Keratinocyte (primary cell): ENCODE results near the gene SSH3. TPM values are rescaled to one million over a fixed set of nuclear protein-coding genes. Genes with fewer than 3 reads are reported as not detected.
A peak's percentile ranks its signal among the peaks of the same experiment; 100 is the strongest.

Experiments
- DNase-seq: peaks from one replicate; pipeline ENCODE4 v3.0.0-alpha.2; 2011; ENCODE audit warnings: low read depth, missing footprints, low spot score
- FAIRE-seq: peaks from 2 replicates; lab custom pipeline; 2011; peaks lifted over from hg19 to GRCh38; lab: Jason Lieb, UNC
- H2AFZ ChIP-seq: 2 replicates; pipeline ENCODE4 v1.6.0; 2012; ENCODE audit warnings: low read length, control low read depth, inconsistent platforms; ENCODE audit not compliant: control insufficient read depth
- H3K27ac ChIP-seq: 2 replicates; pipeline ENCODE4 v1.5.1; 2011; ENCODE audit warnings: low read length; ENCODE audit not compliant: control insufficient read depth, insufficient read depth
- H3K27me3 ChIP-seq: 3 replicates; pipeline ENCODE4 v1.6.0; 2011; ENCODE audit warnings: low read length; ENCODE audit not compliant: control insufficient read depth, insufficient read depth; ENCODE audit errors: extremely low read depth
- H3K36me3 ChIP-seq, 2 experiments: 2 replicates in 1 of 2; 3 replicates in 1 of 2; pipeline ENCODE4 v1.5.1; 2011; ENCODE audit warnings: low read length in 2 of 2, mild to moderate bottlenecking in 1 of 2; ENCODE audit not compliant: control insufficient read depth in 2 of 2, insufficient read depth in 2 of 2; ENCODE audit errors: extremely low read depth in 1 of 2
- H3K4me1 ChIP-seq: 3 replicates; pipeline ENCODE4 v1.5.1; 2011; ENCODE audit warnings: low read length; ENCODE audit not compliant: control insufficient read depth, insufficient read depth; ENCODE audit errors: extremely low read depth
- H3K4me2 ChIP-seq: 3 replicates; pipeline ENCODE4 v1.6.0; 2011; ENCODE audit warnings: low read depth, low read length; ENCODE audit not compliant: control insufficient read depth, insufficient read depth; ENCODE audit errors: extremely low read depth
- H3K4me3 ChIP-seq, 3 experiments: fragments of 200-600 bp in 1 of 3; sonication (generic) in 1 of 3; 2 replicates in 2 of 3; 3 replicates in 1 of 3; pipeline ENCODE4 v1.5.1; 2011 to 2016; ENCODE audit warnings: low read length in 3 of 3, mild to moderate bottlenecking in 3 of 3, control low read depth in 2 of 3, inconsistent platforms in 1 of 3, low read depth in 1 of 3, mixed read lengths in 1 of 3, mixed run types in 1 of 3, moderate library complexity in 1 of 3; ENCODE audit not compliant: control insufficient read depth in 2 of 3, insufficient read depth in 2 of 3; ENCODE audit errors: extremely low read depth in 1 of 3
- H3K79me2 ChIP-seq: 2 replicates; pipeline ENCODE4 v1.6.0; 2012; ENCODE audit warnings: low read length; ENCODE audit not compliant: control insufficient read depth, insufficient read depth
- H3K9ac ChIP-seq: 3 replicates; pipeline ENCODE4 v1.6.0; 2011; ENCODE audit warnings: low read length; ENCODE audit not compliant: control insufficient read depth, insufficient read depth; ENCODE audit errors: extremely low read depth
- H3K9me1 ChIP-seq: 3 replicates; pipeline ENCODE4 v1.6.0; 2011; ENCODE audit warnings: low read length; ENCODE audit not compliant: control insufficient read depth, insufficient read depth; ENCODE audit errors: extremely low read depth
- H3K9me3 ChIP-seq: 2 replicates; pipeline ENCODE4 v1.5.1; 2012; ENCODE audit warnings: low read depth, low read length; ENCODE audit not compliant: control insufficient read depth
- H4K20me1 ChIP-seq: 3 replicates; pipeline ENCODE4 v1.6.0; 2011; ENCODE audit warnings: low read length; ENCODE audit not compliant: control insufficient read depth, insufficient read depth; ENCODE audit errors: extremely low read depth
- EZH2 ChIP-seq: IDR thresholded peaks from one replicate; pipeline ENCODE4 v1.6.1; 2012; ENCODE audit warnings: inconsistent platforms, mild to moderate bottlenecking, low read length, moderate library complexity
- dilution Hi-C: fragments of 300-500 bp; cut with MboI; formaldehyde crosslinking; loops from one replicate; pipeline ENCODE4 v1.7.0; 2020; ENCODE audit warnings: low sequenced_read_pairs; ENCODE audit not compliant: extremely low pct_ligation_motif_present
- polyA plus RNA-seq, 5 experiments: library from polyadenylated mRNA; depleted of rRNA in 3 of 5; stranded (reverse) in 3 of 5; stranded (forward) in 1 of 5; unstranded in 1 of 5; fragments of >200 nt; gene quantifications; 1 replicate in 1 of 5; 2 replicates in 3 of 5; 3 replicates in 1 of 5; pipeline versions ENCODE4 v1.2.1 to v1.2.3, GENCODE V29; 2011 to 2012; ENCODE audit warnings: missing spikeins in 2 of 5, low read depth in 1 of 5, low replicate concordance in 1 of 5
- TF ChIP-seq, protein P1 (sequence below), 3 experiments: IDR thresholded peaks in 1 of 3; conservative IDR thresholded peaks in 1 of 3; optimal IDR thresholded peaks in 1 of 3; 2 replicates in 2 of 3; 3 replicates in 1 of 3; pipeline versions ENCODE3 to v1.5.1; 2011; ENCODE audit warnings: low read length in 3 of 3, mild to moderate bottlenecking in 3 of 3, moderate library complexity in 2 of 3, control low read depth in 1 of 3, inconsistent platforms in 1 of 3; ENCODE audit not compliant: insufficient read depth in 2 of 3; ENCODE audit errors: extremely low read depth in 1 of 3

Gene SSH3
- polyA plus RNA-seq, 1 donor (not counting 4 experiments of a cell fraction or from before 2014, with no cell fraction given): 24.8 TPM

DNA sequence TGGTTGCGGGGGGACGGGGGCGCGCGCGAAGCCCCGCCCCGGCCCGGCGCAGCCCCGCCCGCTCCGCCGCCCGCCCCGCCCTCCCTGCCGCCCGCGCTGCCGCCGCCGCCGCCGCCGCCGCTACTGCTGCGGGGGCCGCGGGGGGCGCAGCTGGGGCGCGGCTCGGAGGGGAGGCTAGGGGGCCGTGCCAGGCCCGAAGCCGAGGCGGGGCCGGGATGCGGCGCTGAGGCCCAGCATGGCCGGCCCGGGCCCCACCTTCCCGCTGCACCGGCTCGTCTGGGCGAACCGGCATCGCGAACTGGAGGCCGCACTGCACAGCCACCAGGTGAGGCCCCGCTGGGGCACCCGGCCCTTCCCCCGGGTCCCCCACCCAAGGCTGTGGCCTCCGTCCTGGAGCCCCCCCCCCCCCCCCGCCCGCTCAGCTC, 14.1 kb upstream of the SSH3 start, which contains the start of gene ANKRD13D:
Gene ANKRD13D (plus strand): TSS at position 78 of the 425 bp plus-strand sequence. CDS start 158 bp downstream, at position 236.
- Histone ChIP-seq H3K36me3 (peaks cover 20 to 27% of the 10 kb centered on the region in 2 experiments), H3K4me2 (peak within 1 kb of the TSS; percentile 82), H3K79me2 (peaks cover 32% of the 10 kb centered on the region), H3K4me1 (peaks cover 33% of the 10 kb centered on the region), H3K9me3 (no peaks in the 10 kb centered on the region), H3K27me3 (no peaks in the 10 kb centered on the region), H3K27ac (peak within 1 kb of the TSS; percentile 67), H3K9me1 (no peaks in the 10 kb centered on the region), H2AFZ (peak within 1 kb of the TSS; percentile 40), H3K9ac (peak within 1 kb of the TSS; percentile 84), H3K4me3 (peak within 1 kb of the TSS; percentile 64 to 85 (median 76)), H4K20me1 (no peaks in the 10 kb centered on the region)
- TF ChIP-seq EZH2: no peak
- TF ChIP-seq, protein P1, sequence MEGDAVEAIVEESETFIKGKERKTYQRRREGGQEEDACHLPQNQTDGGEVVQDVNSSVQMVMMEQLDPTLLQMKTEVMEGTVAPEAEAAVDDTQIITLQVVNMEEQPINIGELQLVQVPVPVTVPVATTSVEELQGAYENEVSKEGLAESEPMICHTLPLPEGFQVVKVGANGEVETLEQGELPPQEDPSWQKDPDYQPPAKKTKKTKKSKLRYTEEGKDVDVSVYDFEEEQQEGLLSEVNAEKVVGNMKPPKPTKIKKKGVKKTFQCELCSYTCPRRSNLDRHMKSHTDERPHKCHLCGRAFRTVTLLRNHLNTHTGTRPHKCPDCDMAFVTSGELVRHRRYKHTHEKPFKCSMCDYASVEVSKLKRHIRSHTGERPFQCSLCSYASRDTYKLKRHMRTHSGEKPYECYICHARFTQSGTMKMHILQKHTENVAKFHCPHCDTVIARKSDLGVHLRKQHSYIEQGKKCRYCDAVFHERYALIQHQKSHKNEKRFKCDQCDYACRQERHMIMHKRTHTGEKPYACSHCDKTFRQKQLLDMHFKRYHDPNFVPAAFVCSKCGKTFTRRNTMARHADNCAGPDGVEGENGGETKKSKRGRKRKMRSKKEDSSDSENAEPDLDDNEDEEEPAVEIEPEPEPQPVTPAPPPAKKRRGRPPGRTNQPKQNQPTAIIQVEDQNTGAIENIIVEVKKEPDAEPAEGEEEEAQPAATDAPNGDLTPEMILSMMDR (optimal IDR thresholded peaks at IDR 0.05 in 1 of 3, IDR thresholded peaks at IDR 0.05 in 1 of 3, conservative IDR thresholded peaks at IDR 0.05 in 1 of 3; ENCODE audit: extremely low read depth in 1 of 3, insufficient read depth in 2 of 3, low read length in 3 of 3): no peak
- DNase-seq (no peak), FAIRE-seq (no peak)
- dilution Hi-C loops: no loop called here

DNA sequence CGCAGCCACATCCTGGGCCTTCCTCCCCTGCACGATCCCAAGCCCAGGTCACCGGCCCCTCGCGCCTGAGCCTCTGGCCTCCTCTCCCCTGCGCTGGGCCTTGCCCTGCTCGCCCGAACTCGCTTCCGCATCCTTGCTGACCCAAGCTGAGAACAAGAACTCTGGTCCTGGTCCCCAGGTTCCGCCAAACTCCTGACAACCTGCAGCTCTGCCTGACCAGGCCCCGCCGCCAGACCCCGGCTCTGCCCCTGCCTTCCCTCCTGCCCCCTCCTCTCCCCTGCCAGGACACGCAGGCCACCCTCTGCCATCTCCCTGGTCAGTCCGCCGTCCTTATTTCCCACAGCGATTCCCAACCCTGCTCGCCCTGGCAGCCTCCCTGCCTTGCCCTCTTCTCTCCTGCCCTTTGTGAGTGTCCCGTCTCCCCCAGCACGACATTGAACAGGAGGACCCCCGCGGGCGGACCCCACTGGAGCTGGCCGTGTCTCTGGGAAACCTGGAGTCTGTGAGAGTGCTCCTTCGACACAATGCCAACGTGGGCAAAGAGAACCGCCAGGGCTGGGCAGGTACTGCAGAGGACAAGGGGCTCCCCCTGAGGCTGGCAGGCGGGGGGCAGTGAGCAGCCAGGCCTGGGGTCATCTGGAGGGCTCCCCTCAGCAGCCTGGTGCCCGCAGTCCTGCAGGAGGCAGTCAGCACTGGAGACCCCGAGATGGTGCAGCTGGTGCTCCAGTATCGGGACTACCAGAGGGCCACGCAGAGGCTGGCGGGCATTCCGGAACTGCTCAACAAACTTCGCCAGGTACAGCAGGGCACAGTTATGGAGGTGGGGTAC, 13.5 kb upstream of the SSH3 start:
- Histone ChIP-seq H3K4me3 (peak overlapping the region; percentile 64 to 85 (median 76)), H4K20me1 (no peaks in the 10 kb centered on the region), H3K4me2 (peak overlapping the region; percentile 82), H3K9me1 (no peaks in the 10 kb centered on the region), H3K4me1 (peaks cover 33% of the 10 kb centered on the region), H3K27me3 (no peaks in the 10 kb centered on the region), H3K79me2 (peaks cover 33% of the 10 kb centered on the region), H3K36me3 (peaks cover 16 to 33% of the 10 kb centered on the region in 2 experiments), H3K9ac (peak overlapping the region; percentile 84), H2AFZ (no peak overlapping the region), H3K27ac (peak overlapping the region; percentile 58), H3K9me3 (no peaks in the 10 kb centered on the region)
- FAIRE-seq: no peak
- dilution Hi-C loops: no loop called here
- TF ChIP-seq EZH2: no peak
- TF ChIP-seq, protein P1 (optimal IDR thresholded peaks at IDR 0.05 in 1 of 3, IDR thresholded peaks at IDR 0.05 in 1 of 3, conservative IDR thresholded peaks at IDR 0.05 in 1 of 3; ENCODE audit: extremely low read depth in 1 of 3, insufficient read depth in 2 of 3, low read length in 3 of 3): no peak
- no peak for DNase-seq
